ENCODE measurements around the gene NIPBL. TPM values are rescaled to one million over a fixed set of nuclear protein-coding genes. Genes with fewer than 3 reads are reported as not detected.
"Not testable (repeated sequence)": the region's sequence is repeated elsewhere in the genome, so short reads cannot be mapped to it uniquely, and the experiment has no call there.

Gene NIPBL
- polyA plus RNA-seq, 1 experiment, result 37.0 TPM

- no peak overlapping the region for H3K4me3 ChIP-seq (ENCODE audit: low read depth, low read length)
- ChIA-PET CTCF (interaction anchor here (0.6 to 1.8 kb wide), 2 partner anchors 9 to 53 kb away, joined by 4 to 9 read pairs; no protein-coding TSS in a partner anchor), POLR2A (no interaction called here)
- H3K9me3 ChIP-seq (ENCODE audit: control insufficient read depth, insufficient read depth, low read length), result no peaks in the 10 kb centered on the region
- H3K27me3 ChIP-seq (ENCODE audit: control insufficient read depth, insufficient read depth, low read length), result no peaks in the 10 kb centered on the region
- no peak for DNase-seq (ENCODE audit: low read depth, low spot score)
- H3K27ac ChIP-seq (ENCODE audit: low read depth, low read length), result no peak overlapping the region
- no peak for TF ChIP-seq CTCF (IDR thresholded peaks at IDR 0.05; ENCODE audit: low read depth, low read length)
Observed at GRCh38 chr5:36998578-36998977, 122.0 kb downstream of the NIPBL start.

DNA sequence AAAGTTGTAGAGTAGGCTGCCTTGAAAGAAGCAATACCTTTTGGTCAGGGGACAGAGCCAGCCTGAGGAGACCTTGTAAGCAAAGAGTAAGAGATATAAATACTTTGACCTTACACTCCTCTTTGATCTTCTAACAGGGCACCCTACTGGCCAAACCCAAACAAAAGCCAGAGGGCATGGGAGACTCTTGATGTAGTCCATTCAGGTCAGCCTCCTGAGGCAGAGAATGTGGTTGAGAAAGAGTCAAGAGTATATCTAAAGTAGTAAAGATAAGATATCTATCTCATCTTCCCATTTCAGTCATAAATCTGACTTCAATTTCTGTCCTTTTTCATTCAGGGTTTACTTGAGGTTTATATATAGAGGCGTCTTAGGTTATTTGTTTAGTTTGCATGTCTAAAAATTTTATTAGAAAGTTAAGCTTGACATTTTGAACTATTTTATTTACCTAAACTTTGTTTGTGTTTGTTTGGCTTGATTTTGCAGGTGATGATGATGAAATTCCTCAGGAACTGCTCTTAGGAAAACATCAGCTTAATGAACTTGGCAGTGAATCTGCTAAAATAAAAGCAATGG, 125.7 kb downstream of the NIPBL start:
- no peak for TF ChIP-seq CTCF (IDR thresholded peaks at IDR 0.05; ENCODE audit: low read depth, low read length)

DNA sequence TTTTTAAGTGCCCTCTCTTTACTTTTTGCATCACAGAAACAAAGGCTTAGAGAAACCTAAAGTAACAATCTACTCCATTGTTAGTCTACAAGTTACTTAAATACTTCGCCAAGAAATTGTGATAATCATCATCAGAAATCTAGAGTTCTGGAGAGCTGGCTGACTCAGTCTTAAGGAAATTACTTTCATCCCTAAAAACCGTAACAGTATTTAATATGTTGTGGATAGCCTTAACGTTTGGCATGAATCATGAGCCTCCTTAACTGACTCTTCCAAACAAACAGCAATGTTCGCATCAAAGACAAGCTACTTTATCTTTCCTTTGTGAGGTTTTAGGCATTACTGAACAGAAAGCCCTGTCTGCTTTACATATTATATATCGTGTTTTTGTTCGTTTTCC, 128.7 kb downstream of the NIPBL start:
- no peak overlapping the region for H3K27ac ChIP-seq (ENCODE audit: low read depth, low read length)
- no peaks in the 10 kb centered on the region for H3K27me3 ChIP-seq (ENCODE audit: control insufficient read depth, insufficient read depth, low read length)
- DNase-seq (ENCODE audit: low read depth, low spot score), result no peak
- CTCF ChIA-PET, result interaction anchor here (0.6 to 5.0 kb wide), 28 partner anchors 8 to 327 kb away, joined by 3 to 84 read pairs (median 4); partner anchors contain the start of gene NIPBL
- no peak overlapping the region for H3K4me3 ChIP-seq (ENCODE audit: low read depth, low read length)
- POLR2A ChIA-PET, result interaction anchor here (0.7 kb wide), 1 partner anchor 364 kb away, joined by 3 read pairs; no protein-coding TSS in a partner anchor
- H3K9me3 ChIP-seq (ENCODE audit: control insufficient read depth, insufficient read depth, low read length), result no peaks in the 10 kb centered on the region
- TF ChIP-seq CTCF (IDR thresholded peaks at IDR 0.05; ENCODE audit: low read depth, low read length), result no peak

More for the DNA sequence above, 125.7 kb downstream of the NIPBL start:
- no peak overlapping the region for H3K27ac ChIP-seq (ENCODE audit: low read depth, low read length)
- ChIA-PET CTCF (interaction anchor here (0.7 to 1.6 kb wide), 3 partner anchors 18 to 258 kb away, joined by 3 to 5 read pairs (median 3); no protein-coding TSS in a partner anchor), POLR2A (no interaction called here)
- H3K27me3 ChIP-seq (ENCODE audit: control insufficient read depth, insufficient read depth, low read length), result no peaks in the 10 kb centered on the region
- DNase-seq (ENCODE audit: low read depth, low spot score), result no peak
- H3K4me3 ChIP-seq (ENCODE audit: low read depth, low read length), result no peak overlapping the region
- H3K9me3 ChIP-seq (ENCODE audit: control insufficient read depth, insufficient read depth, low read length), result no peaks in the 10 kb centered on the region

DNA sequence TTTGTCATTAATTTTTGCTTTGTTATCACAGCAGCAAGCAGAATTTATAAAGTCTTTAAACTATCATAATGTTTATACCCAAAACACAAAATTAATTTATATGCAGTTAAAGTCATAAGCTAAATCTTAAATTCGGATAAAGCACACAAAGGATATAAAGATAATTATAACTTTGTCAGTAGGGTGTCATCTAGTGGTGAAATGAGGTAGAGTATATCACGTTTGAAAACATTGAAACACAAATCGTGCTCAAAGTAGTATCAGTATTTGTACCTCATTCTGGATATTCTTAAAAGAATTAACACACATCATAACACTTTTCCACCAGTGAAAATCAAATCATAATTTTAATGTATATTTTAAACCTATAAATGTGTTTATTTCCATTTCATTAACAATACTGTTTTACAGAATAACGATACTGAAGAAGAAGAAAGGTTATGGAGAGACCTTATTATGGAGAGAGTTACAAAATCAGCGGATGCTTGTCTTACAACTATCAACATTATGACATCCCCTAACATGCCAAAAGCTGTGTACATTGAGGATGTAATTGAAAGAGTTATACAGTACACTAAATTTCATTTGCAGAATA, 129.5 kb downstream of the NIPBL start:
- no peak overlapping the region for H3K4me3 ChIP-seq (ENCODE audit: low read depth, low read length)
- TF ChIP-seq CTCF (IDR thresholded peaks at IDR 0.05; ENCODE audit: low read depth, low read length), result peak; percentile 73
- H3K9me3 ChIP-seq (ENCODE audit: control insufficient read depth, insufficient read depth, low read length), result no peaks in the 10 kb centered on the region
- no peak for DNase-seq (ENCODE audit: low read depth, low spot score)
- H3K27ac ChIP-seq (ENCODE audit: low read depth, low read length), result no peak overlapping the region
- no peaks in the 10 kb centered on the region for H3K27me3 ChIP-seq (ENCODE audit: control insufficient read depth, insufficient read depth, low read length)
- POLR2A ChIA-PET, result no interaction called here
- CTCF ChIA-PET, result interaction anchor here (0.6 to 5.0 kb wide), 28 partner anchors 9 to 310 kb away, joined by 3 to 84 read pairs (median 5); partner anchors contain the start of gene NIPBL

- POLR2A ChIA-PET; CTCF ChIA-PET; H3K4me3 ChIP-seq (ENCODE audit: low read depth, low read length); H3K27me3 ChIP-seq (ENCODE audit: control insufficient read depth, insufficient read depth, low read length); DNase-seq (ENCODE audit: low read depth, low spot score); H3K27ac ChIP-seq (ENCODE audit: low read depth, low read length); H3K9me3 ChIP-seq (ENCODE audit: control insufficient read depth, insufficient read depth, low read length): not testable (repeated sequence)
Observed at GRCh38 chr5:37013181-37013580, 136.6 kb downstream of the NIPBL start.
